Embryonic facial prominence (tissue), 1 donor: Measurements from ENCODE around the gene MANF.
"Not testable (repeated sequence)": the region's sequence is repeated elsewhere in the genome, so short reads cannot be mapped to it uniquely, and the experiment has no call there.

Experiments used
- DNase-seq: peaks from one replicate; pipeline ENCODE4 v3.0.0-alpha.2; 2016; ENCODE audit errors: extremely low spot score

Gene MANF

DNA sequence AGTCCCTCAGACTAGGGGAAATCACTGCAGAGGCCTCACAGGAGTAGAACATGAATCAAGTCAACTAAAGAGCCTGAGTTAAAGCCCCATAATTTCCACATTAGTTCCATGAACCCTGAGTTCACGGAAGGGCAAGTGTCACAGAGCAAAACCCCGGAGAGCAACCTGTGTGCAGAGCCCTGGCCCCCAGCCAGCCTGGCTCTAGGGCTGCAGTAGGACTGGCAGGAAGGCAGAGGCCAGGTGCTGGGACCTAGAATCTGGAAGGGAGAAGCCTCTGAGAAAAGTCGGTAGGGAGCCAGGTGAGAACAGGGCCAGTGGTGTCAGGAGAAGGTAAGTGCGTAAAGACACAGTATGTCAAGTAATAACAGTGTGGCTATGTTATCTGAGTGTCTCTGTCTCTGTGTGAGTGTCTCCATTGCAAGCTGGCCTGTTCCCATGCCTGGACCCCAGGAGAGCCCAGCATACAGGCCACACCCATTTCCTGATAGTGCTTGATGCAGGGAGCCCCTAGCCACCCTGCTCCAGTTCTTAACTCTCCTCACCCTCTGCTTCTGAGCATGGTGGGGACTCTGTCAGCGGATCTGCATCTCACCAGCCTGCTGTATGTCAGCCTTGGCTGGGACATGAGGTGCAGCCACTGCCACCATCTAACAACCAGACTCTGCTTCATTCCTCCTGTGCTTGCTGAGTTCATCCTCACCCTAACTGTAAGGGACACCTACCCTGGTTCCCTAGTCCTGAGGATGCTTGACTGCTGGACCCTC, 11.3 kb upstream of the MANF start:
- DNase-seq: no peak

DNA sequence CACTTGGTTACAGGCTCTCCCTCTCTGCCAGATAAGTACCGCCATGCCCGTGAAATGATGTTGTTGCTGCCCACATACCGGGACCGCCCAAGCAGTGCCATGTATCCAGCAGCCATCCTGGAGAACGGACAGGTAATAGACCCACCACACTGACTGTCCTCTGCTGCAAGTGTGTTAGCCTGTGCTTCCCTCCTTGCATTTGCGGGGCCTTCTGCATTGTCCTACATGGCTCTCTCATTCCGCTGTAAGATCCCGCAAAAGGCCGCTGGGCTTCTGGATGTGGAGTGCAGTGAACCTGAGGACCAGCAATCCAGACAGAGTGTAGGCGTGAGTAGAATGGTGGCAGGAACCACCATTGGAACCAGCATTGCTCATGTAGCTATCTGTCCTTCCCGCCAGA, 10.6 kb upstream of the MANF start:
- no peak for DNase-seq

DNA sequence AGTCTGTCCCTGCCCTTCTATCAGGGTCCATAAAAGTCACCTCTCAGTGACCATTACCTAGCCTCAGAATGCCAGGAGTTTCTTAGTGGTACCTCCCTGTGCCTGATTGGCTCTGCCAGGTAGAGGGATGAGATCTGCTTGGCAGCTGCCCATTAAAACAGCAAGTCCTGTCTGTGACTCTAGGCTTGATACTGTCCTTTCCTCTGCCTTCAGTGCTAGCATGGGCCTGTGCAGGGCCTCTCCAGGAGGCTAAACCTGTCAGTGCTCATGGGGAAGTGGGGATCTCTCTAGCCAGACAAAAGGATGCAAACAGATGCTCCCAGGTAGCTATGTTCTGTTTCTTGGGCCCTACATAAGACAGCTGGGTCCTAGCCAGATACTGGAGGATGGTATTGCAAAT, 10.0 kb upstream of the MANF start:
- DNase-seq: no peak

DNA sequence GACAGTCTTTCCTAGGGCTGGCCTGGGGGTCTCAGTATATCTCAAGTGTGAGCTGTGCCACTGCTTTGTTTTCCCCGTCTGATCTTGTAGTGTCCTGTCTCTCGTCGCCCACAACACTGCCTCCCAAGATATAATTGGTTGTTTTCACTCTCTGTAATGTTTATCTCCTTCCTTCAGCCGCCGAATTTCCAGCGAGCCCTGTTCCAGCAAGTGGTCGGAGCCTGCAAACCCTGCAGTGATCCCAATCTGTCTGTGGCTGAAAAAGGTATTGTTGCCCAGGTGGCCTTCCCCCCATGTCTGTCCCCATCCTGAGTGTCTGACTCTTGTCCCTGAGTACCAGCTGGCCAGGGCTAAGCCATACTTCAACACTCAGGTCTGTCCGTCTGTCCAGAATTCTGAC, 9.5 kb upstream of the MANF start:
- DNase-seq: no peak

- DNase-seq: no peak
Observed at GRCh38 chr3:51378065-51378464, 7.0 kb upstream of the MANF start.

- DNase-seq: no peak
Observed at GRCh38 chr3:51378726-51379125, 6.4 kb upstream of the MANF start.

- DNase-seq: no peak
Observed at GRCh38 chr3:51379301-51379700, 5.8 kb upstream of the MANF start.

DNA sequence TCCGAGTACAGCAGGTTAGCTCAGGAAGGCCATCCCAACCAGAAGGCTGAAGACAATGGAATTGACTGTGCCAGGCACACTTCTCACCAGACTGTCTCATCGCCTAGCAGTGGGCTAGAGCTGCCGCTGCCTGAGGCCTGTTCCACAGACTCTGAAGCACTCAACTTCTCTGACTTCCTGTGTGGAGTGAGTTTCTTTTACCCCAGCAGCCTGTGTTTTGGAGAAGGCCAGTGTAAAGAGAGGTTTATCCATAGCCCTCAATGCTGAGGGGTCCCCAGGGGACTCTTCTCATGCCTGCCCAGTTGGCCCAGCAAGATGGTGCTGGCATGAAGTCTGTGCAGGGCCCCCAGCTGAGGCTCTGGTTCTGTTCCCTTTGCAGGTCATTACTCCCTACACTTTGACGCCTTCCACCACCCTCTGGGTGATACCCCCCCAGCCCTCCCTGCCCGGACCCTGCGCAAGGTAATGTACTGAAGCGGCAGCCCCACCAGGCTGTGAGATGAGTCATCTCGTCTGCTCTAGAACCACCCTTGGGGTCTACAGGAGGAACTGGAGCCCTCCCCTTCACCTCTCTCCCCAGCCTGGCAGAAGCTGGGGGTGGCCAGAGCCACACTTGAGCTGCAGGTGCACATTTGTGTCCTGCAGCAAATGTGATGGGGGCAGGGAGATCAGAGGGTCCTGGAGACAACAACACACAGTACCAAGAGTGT, 5.2 kb upstream of the MANF start:
- no peak for DNase-seq

DNA sequence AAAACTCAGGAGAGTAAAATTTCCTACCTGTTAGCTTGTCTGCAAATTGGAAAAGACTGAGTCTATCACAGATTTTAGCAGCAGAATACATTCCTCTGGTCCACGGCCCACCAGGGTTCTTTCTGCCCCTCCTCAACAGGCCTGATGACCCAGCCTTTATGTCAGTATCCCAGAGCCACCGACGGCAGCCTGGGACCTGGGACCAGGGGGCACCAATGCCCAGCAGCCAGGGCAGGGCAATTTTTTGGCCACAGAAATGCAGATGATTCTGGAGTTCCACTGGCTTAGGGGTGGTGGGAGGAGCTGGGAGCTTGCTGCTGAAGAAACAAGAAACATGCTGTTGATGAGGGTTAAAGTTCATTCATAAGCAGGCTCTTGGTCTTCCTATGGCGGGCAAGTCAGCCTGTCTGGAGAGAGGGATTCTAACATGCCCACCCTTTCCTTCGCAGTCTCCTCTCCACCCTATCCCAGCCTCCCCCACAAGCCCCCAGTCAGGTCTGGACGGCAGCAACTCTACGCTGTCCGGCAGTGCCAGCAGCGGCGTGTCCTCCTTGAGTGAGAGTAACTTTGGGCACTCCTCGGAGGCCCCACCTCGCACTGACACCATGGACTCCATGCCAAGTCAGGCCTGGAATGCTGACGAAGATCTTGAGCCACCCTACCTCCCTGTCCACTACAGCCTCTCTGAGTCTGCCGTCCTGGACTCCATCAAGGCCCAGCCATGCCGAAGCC, 4.3 kb upstream of the MANF start:
- DNase-seq: no peak

- no peak for DNase-seq
Observed at GRCh38 chr3:51381333-51381705, 3.8 kb upstream of the MANF start.

DNA sequence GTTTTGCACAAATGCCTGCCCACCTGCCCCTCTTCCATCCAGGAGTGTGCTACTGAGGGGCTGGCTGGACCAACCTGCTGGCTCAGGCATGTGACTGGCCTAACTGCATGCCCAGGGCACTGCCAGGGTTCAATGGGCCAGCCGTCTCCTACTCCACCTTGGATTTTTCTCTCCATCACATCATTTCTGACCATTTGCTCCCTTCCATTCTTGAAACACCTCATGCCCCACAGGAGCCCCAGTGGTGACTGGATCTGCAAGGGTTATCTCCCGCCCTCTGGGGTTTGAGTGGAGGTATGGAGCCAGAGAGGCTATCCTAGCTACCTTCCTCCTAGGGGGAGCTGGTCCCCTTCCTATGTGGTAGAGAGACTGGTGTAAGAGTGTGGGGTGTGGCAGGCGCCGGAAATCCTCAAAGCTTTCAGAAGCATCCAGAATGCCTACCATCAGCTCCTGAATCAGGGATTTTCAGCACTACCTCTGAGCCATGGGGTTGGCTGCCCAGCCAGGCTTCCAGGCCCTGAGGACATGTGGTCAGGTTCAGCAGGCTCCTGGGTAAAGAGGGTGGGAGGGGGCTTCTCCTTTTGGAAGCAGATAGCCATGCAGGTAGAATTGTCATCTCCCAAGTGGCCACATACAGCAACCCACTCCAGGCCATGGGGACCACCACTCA, 2.9 kb upstream of the MANF start:
- no peak for DNase-seq

- DNase-seq: no peak
Observed at GRCh38 chr3:51382947-51383578, 2.0 kb upstream of the MANF start.

GRCh38 chr3:51384055-51384725, 901 bp upstream of the MANF start:
- DNase-seq: no peak

DNA sequence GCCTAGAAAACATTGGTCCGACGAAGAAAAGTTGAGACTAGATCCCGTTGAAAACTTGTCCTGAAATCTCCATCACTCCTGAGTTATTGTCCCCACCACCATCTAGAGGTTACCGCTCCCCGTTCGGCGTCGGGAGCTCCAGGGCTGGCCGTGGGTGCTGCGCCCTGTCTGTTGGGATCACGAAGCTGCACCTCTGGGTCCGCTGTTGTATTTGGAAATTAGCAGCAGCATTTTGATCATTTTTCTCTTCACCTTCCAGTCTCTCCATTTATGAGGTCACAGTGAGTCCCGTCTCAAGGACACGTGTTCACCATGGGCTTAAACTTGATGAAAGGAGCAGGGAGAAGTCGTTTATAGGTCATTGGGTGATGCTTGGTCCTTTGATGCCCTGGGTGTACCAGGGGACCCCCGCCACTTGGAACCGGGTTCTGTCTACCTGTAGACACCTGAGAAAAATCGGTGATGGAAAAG, 565 bp downstream of the MANF start:
- no peak for DNase-seq

- no peak for DNase-seq
Observed at GRCh38 chr3:51386159-51386851, 1.2 kb downstream of the MANF start.

DNA sequence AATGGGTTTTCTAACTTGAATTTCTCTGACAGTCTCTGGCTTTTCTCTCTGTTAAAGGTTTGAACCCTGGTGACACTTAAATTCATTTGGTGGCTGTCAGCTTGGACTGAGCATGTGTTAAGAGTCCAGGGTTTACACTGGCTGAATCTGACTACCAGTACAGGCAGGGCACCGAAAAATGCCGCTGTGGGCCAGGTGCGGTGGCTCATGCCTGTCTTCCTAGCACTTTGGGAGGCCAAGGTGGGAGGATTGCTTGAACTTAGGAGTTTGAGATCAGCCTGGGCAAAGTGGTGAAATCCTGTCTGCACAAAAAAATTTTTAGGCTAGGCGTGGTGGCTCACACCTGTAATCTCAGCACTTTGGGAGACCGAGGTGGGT, 1.8 kb downstream of the MANF start:
- DNase-seq: no peak

DNA sequence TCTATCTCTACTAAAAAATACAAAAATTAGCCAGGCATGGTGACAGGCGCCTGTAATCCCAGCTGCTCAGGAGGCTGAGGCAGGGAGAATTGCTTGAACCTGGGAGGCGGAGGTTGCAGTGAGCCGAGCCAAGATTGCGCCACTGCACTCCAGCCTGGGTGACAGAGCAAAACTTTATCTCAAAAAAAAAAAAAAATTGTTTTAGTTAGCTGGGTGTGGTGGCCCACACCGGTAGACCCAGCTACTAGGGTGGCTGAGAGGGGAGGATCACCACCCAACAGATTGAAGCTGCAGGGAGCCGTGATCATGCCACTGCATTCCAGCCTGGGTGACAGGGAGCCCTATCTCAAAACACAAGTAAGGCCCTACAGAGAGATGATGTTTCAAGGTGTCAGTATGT, 2.2 kb downstream of the MANF start:
- DNase-seq: not testable (repeated sequence)

DNA sequence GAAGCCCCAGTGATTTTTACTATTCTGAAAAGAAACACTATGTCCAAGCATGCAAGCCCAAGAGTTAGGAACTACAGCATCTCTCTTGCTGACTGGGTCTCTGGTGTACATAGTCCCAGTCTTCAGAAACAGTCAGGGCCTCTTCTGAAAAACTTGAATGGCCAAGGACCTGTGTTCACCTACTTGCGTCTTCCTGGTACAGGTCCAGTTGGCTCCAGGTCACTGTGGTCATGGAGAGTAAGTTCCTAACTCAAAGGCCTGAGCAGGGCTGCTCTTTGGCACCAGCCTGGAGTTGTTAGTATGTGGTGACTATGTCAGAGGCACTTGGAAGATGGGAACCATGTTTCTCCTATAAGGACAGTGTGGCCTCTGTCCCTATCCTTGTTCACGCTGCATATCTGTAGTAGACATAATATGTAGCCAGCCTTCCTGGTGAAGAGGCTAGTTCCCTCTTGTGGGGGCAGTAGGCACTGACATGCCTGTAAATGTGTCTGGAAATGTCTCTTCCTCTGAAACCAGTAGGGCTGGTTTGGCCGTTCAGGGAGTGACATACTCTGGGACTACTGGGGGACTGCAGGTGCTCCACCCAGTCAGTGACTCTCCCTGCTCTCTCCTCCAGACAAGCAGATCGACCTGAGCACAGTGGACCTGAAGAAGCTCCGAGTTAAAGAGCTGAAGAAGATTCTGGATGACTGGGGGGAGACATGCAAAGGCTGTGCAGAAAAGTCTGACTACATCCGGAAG, 3.4 kb downstream of the MANF start:
- DNase-seq: no peak

GRCh38 chr3:51389423-51390183, 4.5 kb downstream of the MANF start:
- no peak for DNase-seq
